DOHH2 (cell line): ENCODE data around the gene PRR36.

Source experiments
- H3F3A ChIP-seq: fragments of 200-600 bp; sonication (generic), shearing (Covaris generic); 2 replicates; pipeline ENCODE4 v1.6.0; 2016; ENCODE audit warnings: antibody characterized with exemption, mild to moderate bottlenecking; ENCODE audit not compliant: control insufficient read depth, insufficient read depth
- H3K27ac ChIP-seq: fragments of 200-600 bp; sonication (generic); 2 replicates; pipeline ENCODE4 v1.5.1; 2014; ENCODE audit warnings: low read depth, mild to moderate bottlenecking, low read length, moderate library complexity
- H3K27me3 ChIP-seq: fragments of 200-600 bp; sonication (generic); 2 replicates; pipeline ENCODE4 v1.6.1; 2014; ENCODE audit warnings: mild to moderate bottlenecking, low read length, mixed read lengths; ENCODE audit not compliant: control insufficient read depth
- H3K36me3 ChIP-seq: fragments of 200-600 bp; sonication (generic); 2 replicates; pipeline ENCODE4 v1.6.1; 2014; ENCODE audit warnings: mild to moderate bottlenecking, low read length, moderate library complexity, mixed read lengths; ENCODE audit not compliant: control insufficient read depth
- H3K4me1 ChIP-seq: fragments of 200-600 bp; sonication (generic); 2 replicates; pipeline ENCODE4 v1.6.1; 2014; ENCODE audit warnings: mild to moderate bottlenecking, low read length, mixed read lengths; ENCODE audit not compliant: control insufficient read depth
- H3K4me2 ChIP-seq: fragments of 200-600 bp; sonication (generic); 2 replicates; pipeline ENCODE4 v1.6.0; 2014; ENCODE audit warnings: mild to moderate bottlenecking, low read length, moderate library complexity
- H3K4me3 ChIP-seq: fragments of 200-600 bp; sonication (generic); 2 replicates; pipeline ENCODE4 v1.5.1; 2014; ENCODE audit warnings: mild to moderate bottlenecking, low read length, mixed read lengths
- H3K79me2 ChIP-seq: fragments of 200-600 bp; sonication (generic); 2 replicates; pipeline ENCODE4 v1.6.1; 2014; ENCODE audit warnings: mild to moderate bottlenecking, low read length, mixed read lengths; ENCODE audit not compliant: control insufficient read depth
- H3K9me2 ChIP-seq: fragments of 200-600 bp; sonication (generic); replicated peaks from 2 replicates; pipeline ENCODE4 v1.6.1; 2014; ENCODE audit warnings: mild to moderate bottlenecking, low read length, mixed read lengths; ENCODE audit not compliant: control insufficient read depth
- H3K9me3 ChIP-seq: fragments of 200-600 bp; sonication (generic); 2 replicates; pipeline ENCODE4 v1.6.1; 2014; ENCODE audit warnings: antibody characterized with exemption, low read length, mixed read lengths; ENCODE audit not compliant: control insufficient read depth, insufficient read depth
- H4K20me1 ChIP-seq: fragments of 200-600 bp; sonication (generic); 2 replicates; pipeline ENCODE4 v1.6.0; 2014; ENCODE audit warnings: low read depth, mild to moderate bottlenecking, antibody characterized with exemption, low read length, moderate library complexity; ENCODE audit not compliant: control insufficient read depth, insufficient read depth
- CTCF ChIP-seq: fragments of 200-600 bp; sonication (generic); IDR thresholded peaks from one replicate; pipeline ENCODE4 v1.5.1; 2014; ENCODE audit warnings: antibody characterized with exemption, mild to moderate bottlenecking, low read depth, low read length; ENCODE audit not compliant: poor library complexity, severe bottlenecking
- EZH2phosphoT487 ChIP-seq: fragments of 200-600 bp; sonication (generic); IDR thresholded peaks from 2 replicates; pipeline ENCODE4 v1.6.1; 2017; ENCODE audit warnings: borderline replicate concordance, mild to moderate bottlenecking, antibody characterized with exemption, low read length, moderate library complexity, mixed read lengths

PRR36 gene

GRCh38 chr19:7842661-7843294 lies 31.4 kb downstream of the PRR36 start:
- H3K4me2 ChIP-seq: no peak overlapping the region
- H3K79me2 ChIP-seq: no peaks in the 10 kb centered on the region
- no peaks in the 10 kb centered on the region for H3K27me3 ChIP-seq
- H3K9me3 ChIP-seq: peaks cover 18% of the 10 kb centered on the region
- no peak overlapping the region for H3K27ac ChIP-seq
- no peaks in the 10 kb centered on the region for H3K4me1 ChIP-seq
- no peaks in the 10 kb centered on the region for H3K36me3 ChIP-seq
- H4K20me1 ChIP-seq: no peaks in the 10 kb centered on the region
- no peaks in the 10 kb centered on the region for H3K9me2 ChIP-seq
- no peaks in the 10 kb centered on the region for H3F3A ChIP-seq
- no peak overlapping the region for H3K4me3 ChIP-seq
- TF ChIP-seq CTCF (no peak), EZH2phosphoT487 (no peak)

- Histone ChIP-seq H3K9me2 (no peaks in the 10 kb centered on the region), H3K4me3 (no peak overlapping the region), H3K36me3 (no peaks in the 10 kb centered on the region), H3K27ac (no peak overlapping the region), H3K9me3 (peaks cover 18% of the 10 kb centered on the region), H3K4me1 (no peaks in the 10 kb centered on the region), H3K27me3 (no peaks in the 10 kb centered on the region), H3K79me2 (no peaks in the 10 kb centered on the region), H3F3A (no peaks in the 10 kb centered on the region), H4K20me1 (no peaks in the 10 kb centered on the region), H3K4me2 (no peak overlapping the region)
- TF ChIP-seq EZH2phosphoT487: no peak
- no peak for TF ChIP-seq CTCF
These were observed 32.2 kb downstream of the PRR36 start for GRCh38 chr19:7841751-7842660.

- TF ChIP-seq CTCF: no peak
- TF ChIP-seq EZH2phosphoT487: no peak
- Histone ChIP-seq H3K27ac (no peak overlapping the region), H3K4me3 (no peak overlapping the region), H3K36me3 (no peaks in the 10 kb centered on the region), H3K27me3 (no peaks in the 10 kb centered on the region), H3K4me2 (no peak overlapping the region), H4K20me1 (no peaks in the 10 kb centered on the region), H3K9me3 (peaks cover 18% of the 10 kb centered on the region), H3F3A (no peaks in the 10 kb centered on the region), H3K9me2 (no peaks in the 10 kb centered on the region), H3K79me2 (no peaks in the 10 kb centered on the region), H3K4me1 (no peaks in the 10 kb centered on the region)
These were observed 33.6 kb downstream of the PRR36 start for GRCh38 chr19:7840629-7841028.
